Astrocyte (in vitro differentiated cells and primary cell): ENCODE measurements around the gene OXSR1. TPM values are rescaled to one million over a fixed set of nuclear protein-coding genes. Genes with fewer than 3 reads are reported as not detected.
A peak's percentile ranks its signal among the peaks of the same experiment; 100 is the strongest.
"Not testable (repeated sequence)": the region's sequence is repeated elsewhere in the genome, so short reads cannot be mapped to it uniquely, and the experiment has no call there.

ENCODE experiments used
- DNase-seq: peaks from one replicate; pipeline ENCODE4 v3.0.0-alpha.2; 2010; ENCODE audit warnings: low read depth
- FAIRE-seq: peaks from 2 replicates; lab custom pipeline; 2011; peaks lifted over from hg19 to GRCh38; lab: Jason Lieb, UNC
- H2AFZ ChIP-seq: 2 replicates; pipeline ENCODE4 v1.6.0; 2012; ENCODE audit warnings: low read depth, low read length, inconsistent platforms
- H3K27ac ChIP-seq: 2 replicates; pipeline ENCODE4 v1.5.1; 2011; ENCODE audit warnings: low read depth, low read length, inconsistent platforms
- H3K27me3 ChIP-seq: 2 replicates; pipeline ENCODE4 v1.6.0; 2011; ENCODE audit warnings: low read length, inconsistent platforms; ENCODE audit not compliant: insufficient read depth
- H3K36me3 ChIP-seq: 2 replicates; pipeline ENCODE4 v1.5.1; 2011; ENCODE audit warnings: low read length, inconsistent platforms; ENCODE audit not compliant: insufficient read depth
- H3K4me1 ChIP-seq: 2 replicates; pipeline ENCODE4 v1.5.1; 2011; ENCODE audit warnings: low read length, inconsistent platforms; ENCODE audit not compliant: insufficient read depth
- H3K4me2 ChIP-seq: 2 replicates; pipeline ENCODE4 v1.6.0; 2012; ENCODE audit warnings: low read length, inconsistent platforms
- H3K4me3 ChIP-seq: 2 replicates; pipeline ENCODE4 v1.5.1; 2011; ENCODE audit warnings: low read depth, mild to moderate bottlenecking, low read length, inconsistent platforms; ENCODE audit not compliant: insufficient read depth
- H3K79me2 ChIP-seq: 2 replicates; pipeline ENCODE4 v1.6.0; 2012; ENCODE audit warnings: mild to moderate bottlenecking, low read length, inconsistent platforms; ENCODE audit not compliant: insufficient read depth
- H3K9ac ChIP-seq: 2 replicates; pipeline ENCODE4 v1.6.0; 2012; ENCODE audit warnings: mild to moderate bottlenecking, low read length, inconsistent platforms
- H3K9me3 ChIP-seq: 2 replicates; pipeline ENCODE4 v1.5.1; 2012; ENCODE audit warnings: low read depth, mild to moderate bottlenecking, low read length, inconsistent platforms; ENCODE audit not compliant: insufficient read depth
- H4K20me1 ChIP-seq: 2 replicates; pipeline ENCODE4 v1.6.0; 2012; ENCODE audit warnings: low read length, inconsistent platforms; ENCODE audit not compliant: insufficient read depth
- H3K27ac Mint-ChIP-seq: one replicate; pipeline ENCODE4 v1.8.0; 2021; ENCODE audit warnings: mild to moderate bottlenecking, mixed read lengths; ENCODE audit not compliant: unreplicated experiment
- H3K27me3 Mint-ChIP-seq: one replicate; pipeline ENCODE4 v1.8.0; 2021; ENCODE audit warnings: low read depth, mixed read lengths; ENCODE audit not compliant: unreplicated experiment
- H3K36me3 Mint-ChIP-seq: one replicate; pipeline ENCODE4 v1.8.0; 2021; ENCODE audit warnings: low read depth, mixed read lengths; ENCODE audit not compliant: unreplicated experiment
- H3K4me1 Mint-ChIP-seq: one replicate; pipeline ENCODE4 v1.8.0; 2021; ENCODE audit warnings: low read depth, mixed read lengths; ENCODE audit not compliant: unreplicated experiment
- H3K4me3 Mint-ChIP-seq: one replicate; pipeline ENCODE4 v1.8.0; 2021; ENCODE audit warnings: mild to moderate bottlenecking, moderate library complexity, mixed read lengths; ENCODE audit not compliant: unreplicated experiment
- H3K9me3 Mint-ChIP-seq: one replicate; pipeline ENCODE4 v1.8.0; 2021; ENCODE audit warnings: mild to moderate bottlenecking, mixed read lengths; ENCODE audit not compliant: unreplicated experiment
- CTCF ChIP-seq: IDR thresholded peaks from 2 replicates; pipeline ENCODE4 v1.5.1; 2011; ENCODE audit warnings: low read depth, mild to moderate bottlenecking, inconsistent platforms, low read length, moderate library complexity; ENCODE audit not compliant: insufficient read depth
- EZH2 ChIP-seq: IDR thresholded peaks from 2 replicates; pipeline ENCODE4 v1.6.1; 2012; ENCODE audit warnings: mild to moderate bottlenecking, low read length, inconsistent platforms; ENCODE audit not compliant: insufficient read depth
- total RNA-seq: library from RNA; stranded (reverse); gene quantifications from 2 replicates; pipeline ENCODE4 v1.2.1, GENCODE V29; 2021

OXSR1 gene
- total RNA-seq, 1 donor from 2014 or later = 83.1 TPM

GRCh38 chr3:38133557-38134405 lies 31.6 kb upstream of the OXSR1 start:
- no peak overlapping the region for H3K27ac ChIP-seq
- TF ChIP-seq CTCF = no peak
- no peak for TF ChIP-seq EZH2
- peaks cover 7% of the 10 kb centered on the region for H3K4me1 ChIP-seq
- Mint-ChIP-seq H3K4me1 (peaks cover 27% of the 10 kb centered on the region), H3K4me3 (no peak overlapping the region), H3K27me3 (no peaks in the 10 kb centered on the region), H3K36me3 (peaks cover 11% of the 10 kb centered on the region), H3K27ac (no peak overlapping the region), H3K9me3 (no peaks in the 10 kb centered on the region)
- H3K9me3 ChIP-seq = no peaks in the 10 kb centered on the region
- peaks cover 19% of the 10 kb centered on the region for H3K79me2 ChIP-seq
- H3K4me3 ChIP-seq = no peak overlapping the region
- no peak overlapping the region for H3K4me2 ChIP-seq
- DNase-seq (no peak), FAIRE-seq (no peak)
- H3K9ac ChIP-seq = no peak overlapping the region
- no peak overlapping the region for H2AFZ ChIP-seq
- H3K36me3 ChIP-seq = peaks cover 13% of the 10 kb centered on the region
- peaks cover 47% of the 10 kb centered on the region for H4K20me1 ChIP-seq
- no peaks in the 10 kb centered on the region for H3K27me3 ChIP-seq

GRCh38 chr3:38134517-38135143 lies 30.7 kb upstream of the OXSR1 start:
- Histone ChIP-seq H3K79me2 (peaks cover 28% of the 10 kb centered on the region), H3K36me3 (peaks cover 11% of the 10 kb centered on the region), H4K20me1 (peaks cover 48% of the 10 kb centered on the region), H3K4me1 (peaks cover 16% of the 10 kb centered on the region)
- H3K27me3 Mint-ChIP-seq, H3K27me3 ChIP-seq, H3K4me3 ChIP-seq, DNase-seq, H3K27ac Mint-ChIP-seq, H3K36me3 Mint-ChIP-seq, H2AFZ ChIP-seq, H3K4me2 ChIP-seq, H3K9me3 ChIP-seq, FAIRE-seq, H3K27ac ChIP-seq, H3K9me3 Mint-ChIP-seq, H3K9ac ChIP-seq: not testable (repeated sequence)
- Mint-ChIP-seq H3K4me1 (peaks cover 29% of the 10 kb centered on the region), H3K4me3 (peak overlapping the region; percentile 30)

DNA sequence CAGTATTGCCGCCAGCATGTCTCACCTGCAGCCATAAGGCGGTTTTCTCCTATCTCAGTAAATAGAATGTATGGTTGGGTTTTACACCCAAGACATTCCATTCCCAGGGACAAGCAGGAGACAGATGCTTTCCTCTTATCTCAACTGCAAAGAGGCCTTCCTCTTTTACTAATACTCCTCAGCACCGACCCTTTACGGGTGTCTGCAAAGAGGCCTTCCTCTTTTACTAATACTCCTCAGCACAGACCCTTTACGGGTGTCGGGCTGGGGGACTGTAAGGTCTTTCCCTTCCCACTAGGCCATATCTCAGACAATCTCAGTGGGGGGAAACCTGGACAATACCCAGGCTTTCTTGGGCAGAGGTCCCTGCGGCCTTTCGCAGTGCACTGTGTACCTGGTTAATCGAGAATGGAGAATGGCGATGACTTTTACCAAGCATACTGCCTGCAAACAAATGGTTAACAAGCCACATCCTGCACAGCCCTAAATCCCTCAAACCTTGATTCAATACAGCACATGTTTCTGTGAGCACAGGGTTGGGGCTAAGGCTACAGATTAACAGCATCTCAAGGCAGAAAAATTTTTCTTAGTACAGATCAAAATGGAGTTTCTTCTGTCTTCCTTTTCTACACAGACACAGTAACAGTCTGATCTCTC lies 29.6 kb upstream of the OXSR1 start:
- H3K36me3 ChIP-seq, H3K27ac ChIP-seq, H3K9me3 Mint-ChIP-seq, FAIRE-seq, H2AFZ ChIP-seq, H3K27me3 Mint-ChIP-seq, H3K27me3 ChIP-seq, H3K9me3 ChIP-seq, DNase-seq, H3K36me3 Mint-ChIP-seq: not testable (repeated sequence)
- Histone ChIP-seq H3K79me2 (peaks cover 38% of the 10 kb centered on the region), H3K4me2 (peak overlapping the region; percentile 92), H3K4me3 (peak overlapping the region; percentile 97), H4K20me1 (peaks cover 45% of the 10 kb centered on the region), H3K9ac (peak overlapping the region; percentile 85), H3K4me1 (peaks cover 18% of the 10 kb centered on the region)
- Mint-ChIP-seq H3K4me3 (peak overlapping the region; percentile 93), H3K4me1 (peaks cover 35% of the 10 kb centered on the region), H3K27ac (peak overlapping the region; percentile 75)
